Activated CD4-positive, CD25-positive, alpha-beta regulatory T cell treated with anti-CD3 and anti-CD28 coated beads, Interleukin-2, amount 50 U/mL, for 24 hours (primary cell): ENCODE data around the gene SLC25A33.
"Not testable (repeated sequence)": the region's sequence is repeated elsewhere in the genome, so short reads cannot be mapped to it uniquely, and the experiment has no call there.

Source experiments
- ATAC-seq, 2 donors: fragments of 150-1000 bp; cut with Tn5 transposase; one replicate each; pipeline ENCODE4 v1.10.0; 2021; ENCODE audit warnings: mild to moderate bottlenecking in 1 of 2, moderate library complexity in 1 of 2

SLC25A33 gene

GRCh38 chr1:9539165-9539828 lies at the start of gene SLC25A33:
SLC25A33 (plus strand) TSS chr1:9539465; CDS start chr1:9539692, 227 bp downstream.
- ATAC-seq, result peak; percentile 97 to 99

- ATAC-seq, result peak; percentile 66 to 73
Measured at GRCh38 chr1:9490605-9491339, 48.5 kb upstream of the SLC25A33 start.

GRCh38 chr1:9493326-9493725 lies 45.9 kb upstream of the SLC25A33 start:
- ATAC-seq, result no peak

GRCh38 chr1:9494936-9495758 lies 44.1 kb upstream of the SLC25A33 start:
- ATAC-seq, result peak; percentile 74 to 82

- no peak for ATAC-seq
Measured at GRCh38 chr1:9495854-9496374, 43.4 kb upstream of the SLC25A33 start.

GRCh38 chr1:9500756-9501754 lies 38.2 kb upstream of the SLC25A33 start:
- no peak for ATAC-seq

GRCh38 chr1:9503001-9503675 lies 36.1 kb upstream of the SLC25A33 start:
- ATAC-seq, result no peak

GRCh38 chr1:9505143-9505542 lies 34.1 kb upstream of the SLC25A33 start:
- ATAC-seq, result no peak

- ATAC-seq, result no peak
Measured at GRCh38 chr1:9506901-9507300, 32.4 kb upstream of the SLC25A33 start.

- no peak for ATAC-seq
Measured at GRCh38 chr1:9510130-9510529, 29.1 kb upstream of the SLC25A33 start.

GRCh38 chr1:9515550-9515949 lies 23.7 kb upstream of the SLC25A33 start:
- not testable (repeated sequence) for ATAC-seq

GRCh38 chr1:9518454-9518998 lies 20.7 kb upstream of the SLC25A33 start:
- no peak for ATAC-seq

GRCh38 chr1:9520411-9520810 lies 18.9 kb upstream of the SLC25A33 start:
- no peak for ATAC-seq

- peak; percentile 41 to 53 for ATAC-seq
Measured at GRCh38 chr1:9529190-9529589, 10.1 kb upstream of the SLC25A33 start.

- no peak for ATAC-seq
Measured at GRCh38 chr1:9530320-9530719, 8.9 kb upstream of the SLC25A33 start.

GRCh38 chr1:9534953-9535352 lies 4.3 kb upstream of the SLC25A33 start:
- no peak for ATAC-seq

GRCh38 chr1:9536301-9536700 lies 3.0 kb upstream of the SLC25A33 start:
- ATAC-seq, result no peak

GRCh38 chr1:9537863-9538668 lies 1.2 kb upstream of the SLC25A33 start:
- no peak for ATAC-seq

- ATAC-seq, result no peak
Measured at GRCh38 chr1:9538669-9539164, 548 bp upstream of the SLC25A33 start.
